ENCODE data around the gene ZFTA. TPM values are rescaled to one million over a fixed set of nuclear protein-coding genes. Genes with fewer than 3 reads are reported as not detected.

The ZFTA gene
- polyA plus RNA-seq, 1 donor from 2014 or later = 82.5 TPM

DNA sequence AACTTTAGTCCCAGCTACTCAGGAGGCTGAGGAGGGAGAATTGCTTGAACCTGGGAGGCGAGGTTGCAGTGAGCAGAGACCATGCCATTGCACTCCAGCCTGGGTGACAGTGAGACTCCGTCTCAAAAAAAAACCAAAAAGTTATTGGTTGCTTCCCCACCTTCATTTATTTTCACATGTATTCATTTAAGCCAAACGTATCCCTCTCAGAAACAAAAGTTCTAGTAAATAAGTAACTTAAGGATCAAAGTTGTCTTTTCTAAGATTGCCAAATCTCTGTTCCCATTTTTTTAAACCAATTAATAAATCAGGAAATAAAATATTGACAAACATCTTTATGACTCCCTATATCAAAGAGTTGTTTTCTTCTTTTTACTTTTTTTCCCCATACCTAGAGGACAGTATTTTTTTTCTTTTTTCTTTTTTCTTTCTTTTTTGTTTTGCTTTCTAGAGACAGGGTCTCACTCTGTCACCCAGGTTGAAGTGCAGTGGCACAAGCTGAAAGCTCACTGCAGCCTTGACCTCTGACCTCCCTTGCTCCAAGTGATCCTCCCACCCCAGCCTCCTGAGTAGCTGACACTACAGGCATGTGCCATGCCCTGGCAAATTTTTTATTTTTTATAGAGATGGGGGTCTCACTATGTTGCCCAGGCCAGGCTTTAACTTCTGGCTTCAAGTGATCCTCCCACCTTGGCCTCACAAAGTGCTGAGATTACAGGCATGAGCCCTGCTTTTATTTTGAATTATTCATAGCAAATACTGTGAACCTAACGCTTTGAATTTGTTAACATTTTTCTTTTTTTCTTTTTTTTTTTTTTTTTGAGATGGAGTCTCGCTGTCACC lies 11.4 kb downstream of the ZFTA start:
- Histone ChIP-seq H3K36me3 (ENCODE audit: insufficient read depth, low read length) (peaks cover 9% of the 10 kb centered on the region), H3K27ac (ENCODE audit: low read length) (no peak overlapping the region), H3K9ac (ENCODE audit: low read length) (no peak overlapping the region), H3K4me2 (ENCODE audit: low read length) (no peak overlapping the region), H4K20me1 (ENCODE audit: insufficient read depth) (no peaks in the 10 kb centered on the region), H3K79me2 (replicated peaks; ENCODE audit: insufficient read depth, low read length) (peaks cover 24% of the 10 kb centered on the region), H2AFZ (ENCODE audit: low read depth, low read length) (no peak overlapping the region), H3K4me3 (ENCODE audit: low read length) (no peak overlapping the region), H3K9me3 (ENCODE audit: low read length) (no peaks in the 10 kb centered on the region), H3F3A (ENCODE audit: insufficient read depth, low read length, poor library complexity, severe bottlenecking) (no peaks in the 10 kb centered on the region), H3K27me3 (ENCODE audit: insufficient read depth, low read depth, low read length) (no peaks in the 10 kb centered on the region), H3K9me2 (ENCODE audit: insufficient read depth, low read length) (no peaks in the 10 kb centered on the region)
- TF ChIP-seq EZH2 (IDR thresholded peaks at IDR 0.05; ENCODE audit: borderline replicate concordance, insufficient read depth, low read length, poor library complexity, severe bottlenecking) (no peak), CTCF (IDR thresholded peaks at IDR 0.05; ENCODE audit: poor library complexity, severe bottlenecking) (no peak), REST (IDR thresholded peaks at IDR 0.05; ENCODE audit: borderline replicate concordance) (no peak), MXI1 (conservative IDR thresholded peaks at IDR 0.05; ENCODE audit: poor library complexity, severe bottlenecking) (no peak), RAD21 (conservative IDR thresholded peaks at IDR 0.05) (no peak), TAF1 (IDR thresholded peaks at IDR 0.05; ENCODE audit: low read depth) (no peak), EP300 (conservative IDR thresholded peaks at IDR 0.05; ENCODE audit: poor library complexity, severe bottlenecking) (no peak), POLR2AphosphoS5 (IDR thresholded peaks at IDR 0.05) (no peak), SMC3 (conservative IDR thresholded peaks at IDR 0.05; ENCODE audit: poor library complexity) (no peak)

- Histone ChIP-seq H3K4me2 (ENCODE audit: low read length) (no peak overlapping the region), H3K27me3 (ENCODE audit: insufficient read depth, low read depth, low read length) (no peaks in the 10 kb centered on the region), H4K20me1 (ENCODE audit: insufficient read depth) (peaks cover 20% of the 10 kb centered on the region), H2AFZ (ENCODE audit: low read depth, low read length) (no peak overlapping the region), H3K27ac (ENCODE audit: low read length) (no peak overlapping the region), H3K9me3 (ENCODE audit: low read length) (no peaks in the 10 kb centered on the region), H3K36me3 (ENCODE audit: insufficient read depth, low read length) (peaks cover 19% of the 10 kb centered on the region), H3K79me2 (replicated peaks; ENCODE audit: insufficient read depth, low read length) (peaks cover 50% of the 10 kb centered on the region), H3K9me2 (ENCODE audit: insufficient read depth, low read length) (no peaks in the 10 kb centered on the region), H3F3A (ENCODE audit: insufficient read depth, low read length, poor library complexity, severe bottlenecking) (no peaks in the 10 kb centered on the region), H3K9ac (ENCODE audit: low read length) (no peak overlapping the region), H3K4me3 (ENCODE audit: low read length) (no peak overlapping the region)
- TF ChIP-seq CTCF (IDR thresholded peaks at IDR 0.05; ENCODE audit: poor library complexity, severe bottlenecking) = no peak
- no peak for TF ChIP-seq REST (IDR thresholded peaks at IDR 0.05; ENCODE audit: borderline replicate concordance)
- no peak for TF ChIP-seq EP300 (conservative IDR thresholded peaks at IDR 0.05; ENCODE audit: poor library complexity, severe bottlenecking)
- no peak for TF ChIP-seq SMC3 (conservative IDR thresholded peaks at IDR 0.05; ENCODE audit: poor library complexity)
- TF ChIP-seq TAF1 (IDR thresholded peaks at IDR 0.05; ENCODE audit: low read depth) = no peak
- no peak for TF ChIP-seq EZH2 (IDR thresholded peaks at IDR 0.05; ENCODE audit: borderline replicate concordance, insufficient read depth, low read length, poor library complexity, severe bottlenecking)
- no peak for TF ChIP-seq MXI1 (conservative IDR thresholded peaks at IDR 0.05; ENCODE audit: poor library complexity, severe bottlenecking)
- TF ChIP-seq RAD21 (conservative IDR thresholded peaks at IDR 0.05) = no peak
- no peak for TF ChIP-seq POLR2AphosphoS5 (IDR thresholded peaks at IDR 0.05)
Observed at GRCh38 chr11:63749624-63750023, 19.0 kb downstream of the ZFTA start.
